Activated CD8-positive, alpha-beta T cell treated with anti-CD3 and anti-CD28 coated beads for 36 hours (primary cell): ENCODE results near the gene ACE2. TPM values are rescaled to one million over a fixed set of nuclear protein-coding genes. Genes with fewer than 3 reads are reported as not detected.

Source experiments
- ATAC-seq: fragments of 200-7000 bp; cut with Tn5 transposase; one replicate; pipeline ENCODE4 v1.10.0; 2021; ENCODE audit warnings: mild to moderate bottlenecking, moderate library complexity
- CTCF ChIA-PET: fragments of 350-600 bp; sonication (Branson Sonifier 250); formaldehyde crosslinking; loops from one replicate; lab custom pipeline; 2021; ENCODE audit warnings: antibody characterized with exemption; lab: Charles Lee
- POLR2A ChIA-PET: fragments of 350-600 bp; sonication (Branson Sonifier 250); formaldehyde crosslinking; loops from one replicate; lab custom pipeline; 2021; ENCODE audit warnings: antibody characterized with exemption; lab: Charles Lee
- DNase-seq: peaks from one replicate; pipeline ENCODE4 v3.0.0-alpha.2; 2020
- H3K27ac Mint-ChIP-seq: one replicate; pipeline ENCODE4 v1.8.0; 2021; ENCODE audit warnings: mild to moderate bottlenecking, mixed read lengths
- H3K27me3 Mint-ChIP-seq: one replicate; pipeline ENCODE4 v1.8.0; 2021; ENCODE audit warnings: mixed read lengths
- H3K36me3 Mint-ChIP-seq: one replicate; pipeline ENCODE4 v1.8.0; 2021; ENCODE audit warnings: low read depth, mixed read lengths
- H3K4me1 Mint-ChIP-seq: one replicate; pipeline ENCODE4 v1.8.0; 2021; ENCODE audit warnings: low read depth, mixed read lengths
- H3K4me3 Mint-ChIP-seq: one replicate; pipeline ENCODE4 v1.8.0; 2021; ENCODE audit warnings: mild to moderate bottlenecking, moderate library complexity, mixed read lengths
- H3K9me3 Mint-ChIP-seq: one replicate; pipeline ENCODE4 v1.8.0; 2021; ENCODE audit warnings: mixed read lengths
- CTCF ChIP-seq: fragments of 200-600 bp; IDR thresholded peaks from one replicate; pipeline ENCODE4 v1.8.0; 2022; ENCODE audit warnings: antibody characterized with exemption, mild to moderate bottlenecking
- intact Hi-C: fragments of 100-400 bp; cut with micrococcal nuclease; formaldehyde crosslinking; loops from one replicate; pipeline ENCODE4 v1.10.0; 2022
- total RNA-seq, 2 experiments: library from RNA; stranded (reverse); gene quantifications; one replicate each; pipeline ENCODE4 v1.2.3, GENCODE V29; 2021

ACE2 gene
- total RNA-seq, 2 experiments from 2014 or later = not detected

GRCh38 chrX:15579778-15580747, 20.7 kb downstream of the ACE2 start:
- ATAC-seq (no peak), DNase-seq (no peak)
- Mint-ChIP-seq H3K9me3 (no peaks in the 10 kb centered on the region), H3K36me3 (no peaks in the 10 kb centered on the region), H3K27me3 (peaks cover 3% of the 10 kb centered on the region), H3K4me3 (no peak overlapping the region), H3K27ac (no peak overlapping the region), H3K4me1 (no peaks in the 10 kb centered on the region)
- TF ChIP-seq CTCF = no peak
- intact Hi-C loops = no loop called here
- ChIA-PET POLR2A (no interaction called here), CTCF (no interaction called here)

GRCh38 chrX:15576019-15576418, 24.7 kb downstream of the ACE2 start:
- Mint-ChIP-seq H3K9me3 (no peaks in the 10 kb centered on the region), H3K4me1 (no peaks in the 10 kb centered on the region), H3K4me3 (no peak overlapping the region), H3K27ac (no peak overlapping the region), H3K36me3 (no peaks in the 10 kb centered on the region), H3K27me3 (peaks cover 10% of the 10 kb centered on the region)
- CTCF ChIA-PET = no interaction called here
- ATAC-seq = no peak
- POLR2A ChIA-PET = no interaction called here
- DNase-seq = no peak
- no peak for TF ChIP-seq CTCF
- intact Hi-C loops = no loop called here

- TF ChIP-seq CTCF = no peak
- Mint-ChIP-seq H3K27me3 (peaks cover 13% of the 10 kb centered on the region), H3K9me3 (no peaks in the 10 kb centered on the region), H3K27ac (no peak overlapping the region), H3K36me3 (no peaks in the 10 kb centered on the region), H3K4me1 (no peaks in the 10 kb centered on the region), H3K4me3 (no peak overlapping the region)
- POLR2A ChIA-PET = no interaction called here
- CTCF ChIA-PET = no interaction called here
- intact Hi-C loops = no loop called here
- DNase-seq (no peak), ATAC-seq (no peak)
These were observed 26.7 kb downstream of the ACE2 start for GRCh38 chrX:15574017-15574416.

- no peak overlapping the region for H3K27ac Mint-ChIP-seq
- DNase-seq = no peak
- no peaks in the 10 kb centered on the region for H3K9me3 Mint-ChIP-seq
- H3K27me3 Mint-ChIP-seq = peaks cover 14% of the 10 kb centered on the region
- no peak for ATAC-seq
- TF ChIP-seq CTCF = no peak
- H3K36me3 Mint-ChIP-seq = no peaks in the 10 kb centered on the region
- CTCF ChIA-PET = interaction anchor here (1.6 kb wide), 1 partner anchor 101 kb away, joined by 4 read pairs; no protein-coding TSS in a partner anchor
- H3K4me3 Mint-ChIP-seq = no peak overlapping the region
- intact Hi-C loops = no loop called here
- POLR2A ChIA-PET = no interaction called here
- no peaks in the 10 kb centered on the region for H3K4me1 Mint-ChIP-seq
These were observed 30.6 kb downstream of the ACE2 start for GRCh38 chrX:15570145-15570544.

- H3K4me1 Mint-ChIP-seq = no peaks in the 10 kb centered on the region
- CTCF ChIA-PET = no interaction called here
- ATAC-seq (no peak), DNase-seq (no peak)
- no peak overlapping the region for H3K27ac Mint-ChIP-seq
- H3K36me3 Mint-ChIP-seq = no peaks in the 10 kb centered on the region
- H3K9me3 Mint-ChIP-seq = no peaks in the 10 kb centered on the region
- intact Hi-C loops = no loop called here
- H3K4me3 Mint-ChIP-seq = no peak overlapping the region
- peaks cover 10% of the 10 kb centered on the region for H3K27me3 Mint-ChIP-seq
- TF ChIP-seq CTCF = no peak
- POLR2A ChIA-PET = no interaction called here
These were observed 32.7 kb downstream of the ACE2 start for GRCh38 chrX:15567886-15568616.
